GM12891 (cell line): ENCODE results near the gene TMEM129.
"Not testable (repeated sequence)": the region's sequence is repeated elsewhere in the genome, so short reads cannot be mapped to it uniquely, and the experiment has no call there.

Experiments
- PAX5 ChIP-seq: IDR thresholded peaks from 2 replicates; pipeline ENCODE4 v1.6.1; 2011; ENCODE audit warnings: low read length, moderate library complexity, mild to moderate bottlenecking; ENCODE audit not compliant: insufficient read depth, severe bottlenecking
- POLR2A ChIP-seq: IDR thresholded peaks from 2 replicates; pipeline ENCODE4 v1.6.1; 2011; ENCODE audit warnings: low read depth, low read length, control low read depth
- POLR2AphosphoS5 ChIP-seq: IDR thresholded peaks from 2 replicates; pipeline ENCODE4 v1.6.1; 2011; ENCODE audit warnings: low read depth, low read length, control low read depth
- POU2F2 ChIP-seq: IDR thresholded peaks from 2 replicates; pipeline ENCODE4 v1.6.1; 2011; ENCODE audit warnings: low read depth, mild to moderate bottlenecking, control low read depth, low read length, moderate library complexity
- TAF1 ChIP-seq: IDR thresholded peaks from 2 replicates; pipeline ENCODE4 v1.6.1; 2011; ENCODE audit warnings: low read depth, low read length, control low read depth

DNA sequence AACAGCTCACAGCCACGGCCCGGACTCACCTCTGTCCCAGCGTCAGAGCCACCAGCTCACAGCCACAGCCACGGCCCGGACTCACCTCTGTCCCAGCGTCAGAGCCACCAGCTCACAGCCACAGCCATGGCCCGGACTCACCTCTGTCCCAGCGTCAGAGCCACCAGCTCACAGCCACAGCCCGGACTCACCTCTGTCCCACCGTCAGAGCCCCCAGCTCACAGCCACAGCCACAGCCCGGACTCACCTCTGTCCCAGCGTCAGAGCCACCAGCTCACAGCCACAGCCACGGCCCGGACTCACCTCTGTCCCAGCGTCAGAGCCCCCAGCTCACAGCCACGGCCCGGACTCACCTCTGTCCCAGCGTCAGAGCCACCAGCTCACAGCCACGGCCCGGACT, 50.1 kb downstream of the TMEM129 start:
- TF ChIP-seq POLR2AphosphoS5, POLR2A, POU2F2, PAX5, TAF1: not testable (repeated sequence)
